Measurements from ENCODE around the gene NCEH1. TPM values are rescaled to one million over a fixed set of nuclear protein-coding genes. Genes with fewer than 3 reads are reported as not detected.
"Not testable (repeated sequence)": the region's sequence is repeated elsewhere in the genome, so short reads cannot be mapped to it uniquely, and the experiment has no call there.

Gene NCEH1
- polyA plus RNA-seq, 6 donors from 2014 or later, result 2.2 to 10.1 (median 5.0) TPM

- ATAC-seq (ENCODE audit: low read depth in 2 of 2); DNase-seq; H3K4me3 Mint-ChIP-seq; H3K4me1 Mint-ChIP-seq; H3K27ac Mint-ChIP-seq: not testable (repeated sequence)
- Mint-ChIP-seq H3K27me3 (peaks cover 12 to 45% (median 40%) of the 10 kb centered on the region in 3 donors), H3K36me3 (peaks cover 11 to 27% of the 10 kb centered on the region in 2 donors), H3K9me3 (peaks cover 15 to 32% (median 18%) of the 10 kb centered on the region in 7 donors)
These were observed 11.7 kb upstream of the NCEH1 start for GRCh38 chr3:172722536-172723040.

DNA sequence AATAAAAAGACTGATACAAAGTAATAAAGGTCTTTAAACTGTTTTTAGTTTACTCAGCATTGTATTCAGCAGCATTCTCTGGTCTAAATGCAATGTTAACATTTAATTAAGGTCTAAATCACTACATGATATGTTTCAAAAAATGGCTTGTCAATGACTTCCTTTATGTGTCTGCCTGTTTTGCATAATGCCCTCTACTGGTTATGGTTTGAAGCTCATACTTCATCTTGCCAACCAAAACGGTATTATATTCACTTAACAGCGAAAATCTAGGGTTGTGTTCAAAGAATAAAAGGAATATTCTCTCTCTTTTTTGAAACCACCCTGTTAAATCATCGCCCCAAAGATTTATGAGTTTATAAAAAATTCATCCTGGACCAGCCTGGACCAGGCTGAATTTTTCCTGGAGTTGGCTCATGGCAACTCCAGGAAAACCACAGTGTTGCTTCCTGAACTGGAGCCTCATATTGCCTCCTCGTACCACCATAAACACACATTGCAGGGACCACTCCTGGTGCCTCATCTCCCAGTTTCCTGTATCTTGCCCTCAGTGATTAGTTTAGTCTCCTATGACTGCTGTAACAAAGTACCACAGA lies 6.7 kb upstream of the NCEH1 start:
- ATAC-seq (ENCODE audit: low read depth in 2 of 2), result peak; percentile 33 to 37
- H3K36me3 Mint-ChIP-seq, result peaks cover 4 to 10% of the 10 kb centered on the region in 2 donors
- no peak for DNase-seq
- H3K27ac Mint-ChIP-seq, result no peak overlapping the region
- no peaks in the 10 kb centered on the region for H3K4me1 Mint-ChIP-seq
- H3K27me3 Mint-ChIP-seq, result peaks cover 14 to 26% (median 20%) of the 10 kb centered on the region in 3 donors
- no peak overlapping the region for H3K4me3 Mint-ChIP-seq
- peaks cover 5 to 18% (median 8%) of the 10 kb centered on the region in 7 donors for H3K9me3 Mint-ChIP-seq

DNA sequence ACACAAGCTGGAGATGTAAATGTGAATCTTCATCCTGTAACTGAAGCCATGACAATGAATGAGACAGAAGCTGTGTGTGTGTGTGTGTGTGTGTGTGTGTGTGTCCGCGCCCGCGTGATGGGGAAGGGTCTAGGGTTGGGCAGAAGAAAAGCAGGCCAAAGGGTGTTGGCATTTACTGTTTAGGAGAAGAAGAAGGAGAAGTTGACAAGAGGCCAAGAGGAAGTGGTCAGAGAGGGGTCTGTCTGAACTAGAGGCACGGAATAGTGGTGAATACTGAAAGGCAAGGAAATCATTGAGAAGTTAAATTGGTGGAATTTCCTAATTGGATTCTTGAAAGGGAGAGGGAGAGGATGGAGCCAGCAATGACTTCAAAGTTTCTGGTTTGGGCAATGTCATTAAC lies 5.6 kb upstream of the NCEH1 start:
- no peak for DNase-seq
- peaks cover 4 to 10% of the 10 kb centered on the region in 2 donors for H3K36me3 Mint-ChIP-seq

GRCh38 chr3:172713316-172713715 lies 2.4 kb upstream of the NCEH1 start:
- H3K27me3 Mint-ChIP-seq, result peaks cover 0 to 5% (median 0%) of the 10 kb centered on the region in 3 donors
- no peak for ATAC-seq (ENCODE audit: low read depth in 2 of 2)
- H3K4me1 Mint-ChIP-seq, result peaks cover 19 to 30% (median 25%) of the 10 kb centered on the region in 3 donors
- H3K4me3 Mint-ChIP-seq, result peak overlapping the region in 1 of 8 donors; percentile 70
- no peak overlapping the region for H3K27ac Mint-ChIP-seq
- no peaks in the 10 kb centered on the region for H3K36me3 Mint-ChIP-seq
- no peak for DNase-seq
- peaks cover 0 to 6% (median 0%) of the 10 kb centered on the region in 7 donors for H3K9me3 Mint-ChIP-seq

More for the DNA sequence above, 5.6 kb upstream of the NCEH1 start:
- Mint-ChIP-seq H3K4me1 (peaks cover 0 to 3% (median 0%) of the 10 kb centered on the region in 3 donors), H3K4me3 (no peak overlapping the region), H3K9me3 (peaks cover 5 to 18% (median 8%) of the 10 kb centered on the region in 7 donors), H3K27ac (no peak overlapping the region), H3K27me3 (peaks cover 8 to 20% (median 20%) of the 10 kb centered on the region in 3 donors)
- ATAC-seq (ENCODE audit: low read depth in 2 of 2), result no peak

GRCh38 chr3:172711454-172711795 lies 558 bp upstream of the NCEH1 start:
- Mint-ChIP-seq H3K4me3 (peak overlapping the region; percentile 92 to 99 (median 98)), H3K4me1 (peaks cover 19 to 30% (median 26%) of the 10 kb centered on the region in 3 donors), H3K9me3 (no peaks in the 10 kb centered on the region), H3K36me3 (no peaks in the 10 kb centered on the region), H3K27ac (peak overlapping the region in 2 of 6 donors; percentile 85 to 87), H3K27me3 (no peaks in the 10 kb centered on the region)
- ATAC-seq (ENCODE audit: low read depth in 2 of 2), result peak; percentile 9 to 16
- no peak for DNase-seq

DNA sequence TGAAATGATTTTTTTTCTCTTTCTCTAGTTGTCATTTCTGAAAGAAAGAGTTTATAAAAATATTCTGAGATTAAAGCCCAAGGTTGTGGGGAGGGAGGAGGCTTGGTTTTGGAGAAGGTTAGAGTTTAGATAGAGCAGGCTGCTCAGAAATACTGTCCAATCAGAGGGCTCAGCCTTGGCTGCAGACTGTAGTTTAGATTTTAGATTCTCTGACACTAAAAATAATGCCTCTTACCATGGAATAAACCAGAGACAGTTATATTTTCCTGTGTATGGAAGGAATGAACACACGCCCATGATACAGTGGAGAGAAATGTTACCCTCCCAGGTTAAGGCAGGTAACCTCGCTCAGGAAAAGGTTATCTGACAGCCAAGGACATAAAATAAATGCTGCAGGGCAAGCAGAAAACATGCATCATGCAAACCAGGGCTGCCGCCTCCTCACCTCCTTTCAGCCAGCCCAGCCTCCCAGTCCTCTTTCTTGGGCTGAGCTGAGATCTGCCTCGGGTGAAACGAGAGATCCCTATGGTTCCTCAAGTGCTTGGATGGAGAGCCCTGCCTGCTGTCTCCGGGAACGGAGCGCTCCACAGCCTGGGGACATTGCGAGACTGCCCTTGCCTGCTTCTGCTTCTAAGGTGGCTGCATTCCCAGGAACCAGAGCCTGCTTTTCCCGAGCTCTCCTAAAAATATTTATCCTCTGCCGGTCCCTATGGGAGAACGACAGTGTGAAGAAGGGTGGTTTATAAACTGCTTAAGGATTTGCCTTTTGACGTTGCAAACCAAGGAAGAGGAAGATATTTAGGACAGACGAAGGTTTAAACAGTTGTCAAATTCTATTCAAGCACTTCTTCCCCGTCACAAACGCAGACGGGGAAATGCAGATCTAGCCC lies 848 bp downstream of the NCEH1 start:
- Mint-ChIP-seq H3K36me3 (no peaks in the 10 kb centered on the region), H3K9me3 (no peaks in the 10 kb centered on the region), H3K27me3 (no peaks in the 10 kb centered on the region), H3K4me1 (peaks cover 19 to 30% (median 26%) of the 10 kb centered on the region in 3 donors), H3K4me3 (peak overlapping the region; percentile 92 to 99 (median 98)), H3K27ac (peak overlapping the region; percentile 77 to 88 (median 84))
- no peak for DNase-seq
- peak in 1 of 2 donors; percentile 11 for ATAC-seq (ENCODE audit: low read depth in 2 of 2)

DNA sequence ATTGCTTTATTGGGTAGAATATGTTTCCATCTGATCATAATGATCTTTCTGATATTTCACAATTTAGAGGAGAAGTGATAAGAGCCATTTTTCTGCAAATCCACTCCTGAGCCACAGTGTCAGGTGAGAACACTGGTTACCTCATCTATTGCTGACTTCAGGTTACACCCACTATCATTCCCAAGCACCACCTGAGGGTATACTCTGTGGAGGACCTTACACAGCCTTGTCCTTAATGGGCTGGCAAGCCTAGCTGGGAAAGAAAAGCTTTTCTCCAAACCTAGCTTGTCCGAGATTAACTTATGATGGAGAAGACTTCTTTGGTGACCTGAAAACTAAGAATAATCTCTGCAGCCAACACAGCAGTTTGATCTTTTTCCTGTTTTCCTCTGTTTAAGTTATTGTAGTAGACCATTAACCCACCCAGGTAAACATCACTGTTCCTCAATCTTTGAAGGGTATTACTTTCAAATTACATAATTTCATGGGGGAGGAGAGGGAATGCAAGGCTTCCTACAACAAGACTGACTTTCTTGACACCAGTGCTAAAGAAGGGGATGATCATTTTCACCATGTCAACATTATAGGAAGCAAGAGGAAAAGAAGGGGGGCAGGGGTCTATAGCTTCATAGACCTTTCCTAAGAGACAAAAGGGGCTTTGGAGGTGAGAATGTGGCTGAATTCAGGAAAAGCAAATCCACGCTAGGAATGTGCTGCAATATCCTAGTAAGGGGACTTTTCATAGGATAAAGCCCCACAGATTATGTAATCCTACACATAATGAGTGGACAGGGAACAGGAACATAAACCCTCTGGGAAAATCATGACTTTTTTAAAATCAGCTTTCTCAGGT lies 1.7 kb downstream of the NCEH1 start:
- Mint-ChIP-seq H3K4me3 (peak overlapping the region; percentile 79 to 99 (median 97)), H3K27ac (peak overlapping the region in 2 of 6 donors; percentile 14 to 20), H3K36me3 (no peaks in the 10 kb centered on the region), H3K27me3 (no peaks in the 10 kb centered on the region), H3K9me3 (no peaks in the 10 kb centered on the region), H3K4me1 (peaks cover 26 to 30% (median 27%) of the 10 kb centered on the region in 3 donors)
- DNase-seq, result no peak
- ATAC-seq (ENCODE audit: low read depth in 2 of 2), result no peak

GRCh38 chr3:172707967-172708366 lies 2.9 kb downstream of the NCEH1 start:
- no peaks in the 10 kb centered on the region for H3K36me3 Mint-ChIP-seq
- DNase-seq (no peak), ATAC-seq (ENCODE audit: low read depth in 2 of 2) (no peak)
- peak overlapping the region in 1 of 6 donors; percentile 71 for H3K27ac Mint-ChIP-seq
- H3K4me3 Mint-ChIP-seq, result no peak overlapping the region
- no peaks in the 10 kb centered on the region for H3K27me3 Mint-ChIP-seq
- H3K9me3 Mint-ChIP-seq, result no peaks in the 10 kb centered on the region
- H3K4me1 Mint-ChIP-seq, result peaks cover 29 to 32% (median 30%) of the 10 kb centered on the region in 3 donors

- DNase-seq, result no peak
- H3K4me3 Mint-ChIP-seq, result peak overlapping the region in 1 of 8 donors; percentile 6
- H3K27ac Mint-ChIP-seq, result peak overlapping the region in 1 of 6 donors; percentile 7
- ATAC-seq (ENCODE audit: low read depth in 2 of 2), result no peak
- peaks cover 33% of the 10 kb centered on the region in 3 donors for H3K4me1 Mint-ChIP-seq
- H3K9me3 Mint-ChIP-seq, result no peaks in the 10 kb centered on the region
- peaks cover 0 to 1% of the 10 kb centered on the region in 2 donors for H3K36me3 Mint-ChIP-seq
- H3K27me3 Mint-ChIP-seq, result no peaks in the 10 kb centered on the region
These were observed 3.8 kb downstream of the NCEH1 start for GRCh38 chr3:172707030-172707429.

DNA sequence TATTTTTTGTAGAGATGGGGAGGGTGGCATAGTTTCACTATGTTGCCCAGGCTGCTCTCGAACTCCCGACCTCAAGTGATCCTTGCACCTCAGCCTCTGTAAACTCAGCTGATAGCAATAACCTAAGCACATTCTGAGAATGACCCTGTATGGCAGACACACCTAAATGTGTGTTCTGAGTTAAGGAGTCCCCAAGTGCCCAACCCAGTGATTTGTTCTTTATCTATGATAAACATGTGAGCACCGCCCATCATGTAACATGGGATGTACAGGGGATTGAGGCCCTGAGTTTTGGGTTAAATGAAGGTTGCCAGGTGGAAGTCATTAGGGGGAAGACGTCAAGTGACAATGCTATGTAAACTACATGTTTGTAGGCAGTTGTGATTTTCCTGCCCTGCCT lies 5.7 kb downstream of the NCEH1 start:
- peak overlapping the region in 1 of 6 donors; percentile 8 for H3K27ac Mint-ChIP-seq
- peaks cover 26 to 35% (median 32%) of the 10 kb centered on the region in 3 donors for H3K4me1 Mint-ChIP-seq
- ATAC-seq (ENCODE audit: low read depth in 2 of 2), result no peak
- no peak overlapping the region for H3K4me3 Mint-ChIP-seq
- no peaks in the 10 kb centered on the region for H3K9me3 Mint-ChIP-seq
- H3K36me3 Mint-ChIP-seq, result peaks cover 0 to 7% of the 10 kb centered on the region in 2 donors
- H3K27me3 Mint-ChIP-seq, result no peaks in the 10 kb centered on the region
- no peak for DNase-seq

DNA sequence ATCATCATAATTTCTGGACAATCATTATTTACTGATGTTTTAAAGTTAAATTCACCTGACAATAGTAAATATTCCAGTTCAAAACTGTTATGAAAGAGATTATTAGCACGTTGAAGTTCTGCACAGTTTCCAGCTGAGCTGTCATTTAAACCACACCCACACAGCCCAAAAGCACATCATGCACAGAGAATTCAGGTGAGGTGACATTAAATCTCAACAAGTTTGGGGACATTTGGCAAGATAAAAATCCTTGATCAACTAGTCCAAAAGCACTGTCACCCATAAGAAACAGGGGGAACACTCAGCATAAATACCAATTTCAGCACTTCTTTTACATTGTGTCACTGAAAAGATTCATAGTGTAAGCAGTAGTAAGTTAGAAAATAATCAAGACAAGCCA lies 6.9 kb downstream of the NCEH1 start:
- H3K4me1 Mint-ChIP-seq, result peaks cover 18 to 25% (median 24%) of the 10 kb centered on the region in 3 donors
- H3K27me3 Mint-ChIP-seq, result no peaks in the 10 kb centered on the region
- peak overlapping the region in 1 of 6 donors; percentile 17 for H3K27ac Mint-ChIP-seq

GRCh38 chr3:172702731-172703130 lies 8.1 kb downstream of the NCEH1 start:
- H3K4me3 Mint-ChIP-seq; H3K36me3 Mint-ChIP-seq; ATAC-seq (ENCODE audit: low read depth in 2 of 2); H3K27ac Mint-ChIP-seq; H3K9me3 Mint-ChIP-seq; DNase-seq; H3K27me3 Mint-ChIP-seq: not testable (repeated sequence)
- peaks cover 16 to 33% (median 26%) of the 10 kb centered on the region in 3 donors for H3K4me1 Mint-ChIP-seq

More for the DNA sequence above, 6.9 kb downstream of the NCEH1 start:
- no peaks in the 10 kb centered on the region for H3K9me3 Mint-ChIP-seq
- DNase-seq (no peak), ATAC-seq (ENCODE audit: low read depth in 2 of 2) (no peak)
- no peak overlapping the region for H3K4me3 Mint-ChIP-seq
- peaks cover 0 to 7% of the 10 kb centered on the region in 2 donors for H3K36me3 Mint-ChIP-seq

DNA sequence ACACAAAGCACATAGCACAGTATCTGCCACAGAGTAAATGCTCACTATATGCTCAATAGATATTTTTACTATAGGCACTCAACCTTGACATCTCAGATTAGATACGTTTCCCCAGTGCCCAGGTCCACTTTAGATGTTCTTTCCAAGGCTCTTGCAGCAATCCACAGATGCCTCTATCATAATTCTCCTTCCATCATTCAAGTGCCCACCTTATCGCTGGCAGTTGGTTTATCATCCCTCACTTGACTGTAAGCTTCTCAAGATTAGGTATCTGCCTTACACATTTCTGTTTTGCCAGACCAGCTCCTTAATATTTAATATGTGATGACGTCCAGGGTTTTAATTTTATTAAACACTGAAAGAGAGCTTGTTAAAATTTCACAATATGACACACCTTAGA lies 8.6 kb downstream of the NCEH1 start:
- Mint-ChIP-seq H3K4me1 (peaks cover 16 to 33% (median 26%) of the 10 kb centered on the region in 3 donors), H3K4me3 (no peak overlapping the region), H3K27ac (no peak overlapping the region), H3K36me3 (peaks cover 0 to 7% of the 10 kb centered on the region in 2 donors), H3K27me3 (no peaks in the 10 kb centered on the region), H3K9me3 (no peaks in the 10 kb centered on the region)
- DNase-seq (no peak), ATAC-seq (ENCODE audit: low read depth in 2 of 2) (no peak)

Data from naive B cell (primary cell).